Vagina (tissue), 2 donors: ENCODE data around the gene PRUNE2.
"Not testable (repeated sequence)": the region's sequence is repeated elsewhere in the genome, so short reads cannot be mapped to it uniquely, and the experiment has no call there.

ENCODE experiments used
- POLR2A ChIP-seq, 2 donors: fragments of 450-650 bp; IDR thresholded peaks; one replicate each; pipeline ENCODE4 v1.6.1; 2017; ENCODE audit warnings: antibody characterized with exemption in 2 of 2, mild to moderate bottlenecking in 2 of 2, moderate library complexity in 2 of 2
- TF ChIP-seq, protein P1 (sequence below), 3 experiments: fragments of 450-650 bp in 2 of 3; fragments of 200-600 bp in 1 of 3; sonication (generic) in 1 of 3; IDR thresholded peaks; one replicate each; pipeline ENCODE4 v1.5.1; 2017 to 2019; ENCODE audit warnings: antibody characterized with exemption in 3 of 3, mild to moderate bottlenecking in 2 of 3, moderate library complexity in 2 of 3

DNA sequence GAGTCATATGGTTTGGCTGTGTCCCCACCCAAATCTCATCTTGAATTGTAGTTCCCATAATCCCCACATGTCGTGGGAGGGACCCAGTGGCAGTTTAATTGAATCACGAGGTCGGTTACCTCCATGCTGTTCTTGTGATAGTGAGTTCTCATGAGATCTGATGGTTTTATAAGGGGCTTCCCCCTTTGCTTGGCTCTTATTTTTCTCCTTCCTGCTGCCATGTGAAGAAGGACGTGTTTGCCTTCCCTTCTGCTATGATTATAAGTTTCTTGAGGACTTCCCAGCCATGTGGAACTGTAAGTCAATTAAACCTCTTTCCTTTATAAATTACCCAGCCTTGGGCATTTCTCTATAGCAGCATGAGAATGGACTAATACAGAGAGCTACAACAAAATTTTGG, 163.0 kb downstream of the PRUNE2 start:
- not testable (repeated sequence) for TF ChIP-seq POLR2A (IDR thresholded peaks at IDR 0.05)
- TF ChIP-seq, protein P1, sequence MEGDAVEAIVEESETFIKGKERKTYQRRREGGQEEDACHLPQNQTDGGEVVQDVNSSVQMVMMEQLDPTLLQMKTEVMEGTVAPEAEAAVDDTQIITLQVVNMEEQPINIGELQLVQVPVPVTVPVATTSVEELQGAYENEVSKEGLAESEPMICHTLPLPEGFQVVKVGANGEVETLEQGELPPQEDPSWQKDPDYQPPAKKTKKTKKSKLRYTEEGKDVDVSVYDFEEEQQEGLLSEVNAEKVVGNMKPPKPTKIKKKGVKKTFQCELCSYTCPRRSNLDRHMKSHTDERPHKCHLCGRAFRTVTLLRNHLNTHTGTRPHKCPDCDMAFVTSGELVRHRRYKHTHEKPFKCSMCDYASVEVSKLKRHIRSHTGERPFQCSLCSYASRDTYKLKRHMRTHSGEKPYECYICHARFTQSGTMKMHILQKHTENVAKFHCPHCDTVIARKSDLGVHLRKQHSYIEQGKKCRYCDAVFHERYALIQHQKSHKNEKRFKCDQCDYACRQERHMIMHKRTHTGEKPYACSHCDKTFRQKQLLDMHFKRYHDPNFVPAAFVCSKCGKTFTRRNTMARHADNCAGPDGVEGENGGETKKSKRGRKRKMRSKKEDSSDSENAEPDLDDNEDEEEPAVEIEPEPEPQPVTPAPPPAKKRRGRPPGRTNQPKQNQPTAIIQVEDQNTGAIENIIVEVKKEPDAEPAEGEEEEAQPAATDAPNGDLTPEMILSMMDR (IDR thresholded peaks at IDR 0.05) = not testable (repeated sequence)
